B cell (primary cell): ENCODE measurements around the gene CNIH1. TPM values are rescaled to one million over a fixed set of nuclear protein-coding genes. Genes with fewer than 3 reads are reported as not detected.

Source experiments
- ATAC-seq: fragments of 200-7000 bp; cut with Tn5 transposase; one replicate; pipeline ENCODE4 v1.10.0; 2021; ENCODE audit warnings: low read depth, mild to moderate bottlenecking, moderate number of reproducible peaks, moderate library complexity
- CTCF ChIA-PET: fragments of 350-600 bp; sonication (Branson Sonifier 250); formaldehyde crosslinking; loops from one replicate; lab custom pipeline; 2021; ENCODE audit warnings: antibody characterized with exemption, inconsistent platforms; lab: Charles Lee
- POLR2A ChIA-PET: fragments of 350-600 bp; sonication (Branson Sonifier 250); formaldehyde crosslinking; loops from one replicate; lab custom pipeline; 2021; ENCODE audit warnings: antibody characterized with exemption; lab: Charles Lee
- DNase-seq: peaks from one replicate; pipeline ENCODE4 v3.0.0; 2013
- H2AFZ ChIP-seq: 2 replicates; pipeline ENCODE4 v1.6.1; 2012; ENCODE audit warnings: mild to moderate bottlenecking, low read depth, low read length; ENCODE audit not compliant: insufficient read depth, poor library complexity, severe bottlenecking
- H3K27ac ChIP-seq, 2 donors: 1 replicate in 1 of 2; 2 replicates in 1 of 2; pipeline ENCODE4 v1.5.1; 2012 to 2013; ENCODE audit warnings: low read length in 2 of 2, mild to moderate bottlenecking in 2 of 2, moderate library complexity in 1 of 2
- H3K27me3 ChIP-seq, 4 experiments: fragments of 200-600 bp in 1 of 4; sonication (generic) in 1 of 4; replicated peaks in 1 of 4; 1 replicate in 2 of 4; 2 replicates in 2 of 4; pipeline versions ENCODE4 v1.6.1 to v1.7.0; 2013 to 2016; ENCODE audit warnings: low read length in 3 of 4, mild to moderate bottlenecking in 2 of 4, mixed read lengths in 1 of 4, moderate library complexity in 1 of 4; ENCODE audit not compliant: insufficient read depth in 4 of 4, control insufficient read depth in 3 of 4; ENCODE audit errors: control extremely low read depth in 1 of 4
- H3K36me3 ChIP-seq, 2 experiments: replicated peaks in 1 of 2; 1 replicate in 1 of 2; 2 replicates in 1 of 2; pipeline versions ENCODE4 v1.6.1 to v1.7.1; 2013; ENCODE audit warnings: low read length in 1 of 2; ENCODE audit not compliant: insufficient read depth in 2 of 2, control insufficient read depth in 1 of 2; ENCODE audit errors: control extremely low read depth in 1 of 2, extremely low read depth in 1 of 2
- H3K4me1 ChIP-seq, 2 donors: fragments of 200-600 bp in 1 of 2; sonication (generic) in 1 of 2; 1 replicate in 1 of 2; 2 replicates in 1 of 2; pipeline versions ENCODE4 v1.5.1 to v1.6.1; 2013 to 2017; ENCODE audit warnings: low read length in 2 of 2; ENCODE audit not compliant: control insufficient read depth in 2 of 2, insufficient read depth in 2 of 2
- H3K4me2 ChIP-seq: replicated peaks from 2 replicates; pipeline ENCODE3; 2012; ENCODE audit warnings: mild to moderate bottlenecking, low read depth, low read length; ENCODE audit not compliant: poor library complexity, severe bottlenecking
- H3K4me3 ChIP-seq, 5 experiments: fragments of 200-600 bp in 1 of 5; sonication (generic) in 1 of 5; 1 replicate in 3 of 5; 2 replicates in 2 of 5; pipeline versions ENCODE4 v1.5.1 to v1.7.0; 2011 to 2016; ENCODE audit warnings: low read length in 4 of 5, mild to moderate bottlenecking in 4 of 5, low read depth in 2 of 5, control low read depth in 1 of 5, moderate library complexity in 1 of 5; ENCODE audit not compliant: insufficient read depth in 1 of 5; ENCODE audit errors: control extremely low read depth in 1 of 5, extremely low read depth in 1 of 5
- H3K79me2 ChIP-seq: fragments of 200-600 bp; sonication (generic); one replicate; pipeline ENCODE4 v1.6.0; 2016; ENCODE audit warnings: low read length; ENCODE audit not compliant: control insufficient read depth, insufficient read depth
- H3K9ac ChIP-seq: fragments of 200-600 bp; sonication (generic); 2 replicates; pipeline ENCODE4 v1.6.1; 2017; ENCODE audit warnings: mild to moderate bottlenecking, low read length, moderate library complexity
- H3K9me3 ChIP-seq, 3 donors: one replicate each; pipeline versions ENCODE4 v1.6.1 to v1.7.1; 2013; ENCODE audit warnings: low read length in 2 of 3; ENCODE audit not compliant: control insufficient read depth in 2 of 3, insufficient read depth in 1 of 3; ENCODE audit errors: control extremely low read depth in 1 of 3
- H4K20me1 ChIP-seq: 2 replicates; pipeline ENCODE4 v1.6.0; 2012; ENCODE audit warnings: mild to moderate bottlenecking, low read length; ENCODE audit not compliant: insufficient read depth, control insufficient read depth, poor library complexity, severe bottlenecking
- H3K27ac Mint-ChIP-seq: one replicate; pipeline ENCODE4 v1.8.0; 2021; ENCODE audit warnings: mixed read lengths
- H3K27me3 Mint-ChIP-seq: one replicate; pipeline ENCODE4 v1.8.0; 2021; ENCODE audit warnings: mixed read lengths
- H3K4me1 Mint-ChIP-seq: one replicate; pipeline ENCODE4 v1.8.0; 2021; ENCODE audit warnings: mixed read lengths
- H3K4me3 Mint-ChIP-seq: one replicate; pipeline ENCODE4 v1.8.0; 2021; ENCODE audit warnings: mixed read lengths
- H3K9me3 Mint-ChIP-seq: one replicate; pipeline ENCODE4 v1.8.0; 2022; ENCODE audit warnings: mixed read lengths; ENCODE audit not compliant: insufficient read depth
- EZH2 ChIP-seq: IDR thresholded peaks from 2 replicates; pipeline ENCODE4 v1.6.1; 2012; ENCODE audit warnings: borderline replicate concordance, low read depth, mild to moderate bottlenecking, moderate library complexity, low read length; ENCODE audit not compliant: insufficient read depth, poor library complexity, severe bottlenecking
- whole genome bisulfite sequencing: methylation state at CpG from one replicate; pipeline ENCODE4 v1.1.5; 2013; ENCODE audit warnings: missing lambda C conversion rate; ENCODE audit not compliant: insufficient coverage; 5-methylcytosine and 5-hydroxymethylcytosine counted together
- intact Hi-C: fragments of 100-400 bp; cut with micrococcal nuclease; formaldehyde crosslinking; loops from one replicate; pipeline ENCODE4 v1.10.0; 2022
- polyA plus RNA-seq: library from polyadenylated mRNA; depleted of rRNA; stranded (reverse); fragments of >200 nt; gene quantifications from 2 replicates; pipeline ENCODE4 v1.2.3, GENCODE V29; 2012
- total RNA-seq, 2 donors: library from RNA; stranded (reverse); fragments of 120-200 nt in 1 of 2; gene quantifications; 1 replicate in 1 of 2; 2 replicates in 1 of 2; pipeline versions ENCODE4 v1.2.3 to v1.2.4, GENCODE V29; 2013 to 2022
- TF ChIP-seq, protein P1 (sequence below): fragments of 200-600 bp; IDR thresholded peaks from one replicate; pipeline ENCODE4 v1.8.0; 2022; ENCODE audit warnings: antibody characterized with exemption, mild to moderate bottlenecking

Gene CNIH1
- total and polyA plus RNA-seq, 2 donors (not counting 1 experiment from before 2014, with no cell fraction given): 42.8 to 66.4 TPM

DNA sequence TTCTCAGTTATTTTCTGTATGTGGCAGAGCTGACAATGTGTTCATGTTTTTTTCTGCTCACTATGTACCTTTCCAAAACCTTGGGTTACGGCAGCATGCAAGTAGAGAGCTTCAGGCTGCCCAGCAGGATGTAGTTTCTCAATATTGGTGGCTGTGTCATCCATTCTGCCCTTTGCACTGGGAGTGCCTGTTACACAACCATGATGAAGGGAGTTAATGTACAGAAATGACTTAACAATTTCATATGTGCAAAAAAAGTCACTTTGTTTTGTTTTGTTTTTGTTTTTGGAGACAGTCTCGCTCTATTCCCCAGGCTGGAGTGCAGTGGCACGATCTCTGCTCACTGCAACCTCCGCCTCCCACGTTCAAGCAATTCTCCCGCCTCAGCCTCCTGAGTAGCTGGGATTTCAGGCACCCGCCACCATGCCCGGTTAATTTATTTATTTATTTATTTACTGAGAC, 6.1 kb upstream of the CNIH1 start:
- H3K79me2 ChIP-seq: no peaks in the 10 kb centered on the region
- TF ChIP-seq, protein P1, sequence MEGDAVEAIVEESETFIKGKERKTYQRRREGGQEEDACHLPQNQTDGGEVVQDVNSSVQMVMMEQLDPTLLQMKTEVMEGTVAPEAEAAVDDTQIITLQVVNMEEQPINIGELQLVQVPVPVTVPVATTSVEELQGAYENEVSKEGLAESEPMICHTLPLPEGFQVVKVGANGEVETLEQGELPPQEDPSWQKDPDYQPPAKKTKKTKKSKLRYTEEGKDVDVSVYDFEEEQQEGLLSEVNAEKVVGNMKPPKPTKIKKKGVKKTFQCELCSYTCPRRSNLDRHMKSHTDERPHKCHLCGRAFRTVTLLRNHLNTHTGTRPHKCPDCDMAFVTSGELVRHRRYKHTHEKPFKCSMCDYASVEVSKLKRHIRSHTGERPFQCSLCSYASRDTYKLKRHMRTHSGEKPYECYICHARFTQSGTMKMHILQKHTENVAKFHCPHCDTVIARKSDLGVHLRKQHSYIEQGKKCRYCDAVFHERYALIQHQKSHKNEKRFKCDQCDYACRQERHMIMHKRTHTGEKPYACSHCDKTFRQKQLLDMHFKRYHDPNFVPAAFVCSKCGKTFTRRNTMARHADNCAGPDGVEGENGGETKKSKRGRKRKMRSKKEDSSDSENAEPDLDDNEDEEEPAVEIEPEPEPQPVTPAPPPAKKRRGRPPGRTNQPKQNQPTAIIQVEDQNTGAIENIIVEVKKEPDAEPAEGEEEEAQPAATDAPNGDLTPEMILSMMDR: no peak
- ChIA-PET CTCF (no interaction called here), POLR2A (interaction anchor here (0.7 kb wide), 1 partner anchor 340 kb away, joined by 5 read pairs; no protein-coding TSS in a partner anchor)
- H3K9me3 ChIP-seq: no peaks in the 10 kb centered on the region
- H3K4me2 ChIP-seq: no peak overlapping the region
- H3K27ac Mint-ChIP-seq: no peak overlapping the region
- no peak for ATAC-seq
- H3K9me3 Mint-ChIP-seq: no peaks in the 10 kb centered on the region
- H4K20me1 ChIP-seq: no peaks in the 10 kb centered on the region
- H3K4me3 ChIP-seq: no peak overlapping the region
- WGBS: 100% methylated on average over 4 of the region's 8 CpGs
- H3K4me3 Mint-ChIP-seq: no peak overlapping the region
- DNase-seq: no peak
- intact Hi-C loops: no loop called here
- no peaks in the 10 kb centered on the region for H3K36me3 ChIP-seq
- H3K4me1 ChIP-seq: no peaks in the 10 kb centered on the region
- H3K27ac ChIP-seq: no peak overlapping the region
- peaks cover 0 to 5% (median 0%) of the 10 kb centered on the region in 4 experiments for H3K27me3 ChIP-seq
- peaks cover 4% of the 10 kb centered on the region for H3K4me1 Mint-ChIP-seq
- H3K9ac ChIP-seq: no peak overlapping the region
- no peak overlapping the region for H2AFZ ChIP-seq
- H3K27me3 Mint-ChIP-seq: peaks cover 10% of the 10 kb centered on the region

GRCh38 chr14:54446161-54446693, 5.1 kb upstream of the CNIH1 start:
- H3K4me2 ChIP-seq: no peak overlapping the region
- H2AFZ ChIP-seq: no peak overlapping the region
- Mint-ChIP-seq H3K4me3 (no peak overlapping the region), H3K27ac (no peak overlapping the region), H3K27me3 (peaks cover 10% of the 10 kb centered on the region), H3K4me1 (peaks cover 13% of the 10 kb centered on the region), H3K9me3 (no peaks in the 10 kb centered on the region)
- H3K27me3 ChIP-seq: peaks cover 0 to 5% (median 0%) of the 10 kb centered on the region in 4 experiments
- no peaks in the 10 kb centered on the region for H4K20me1 ChIP-seq
- no peak overlapping the region for H3K4me3 ChIP-seq
- H3K4me1 ChIP-seq: peaks cover 5 to 6% of the 10 kb centered on the region in 2 donors
- intact Hi-C loops: no loop called here
- no CpG with 5 or more reads among the region's 5 CpGs for WGBS
- no peaks in the 10 kb centered on the region for H3K36me3 ChIP-seq
- no peak overlapping the region for H3K9ac ChIP-seq
- ATAC-seq (no peak), DNase-seq (no peak)
- no peak overlapping the region for H3K27ac ChIP-seq
- no peaks in the 10 kb centered on the region for H3K79me2 ChIP-seq
- TF ChIP-seq, protein P1: no peak
- no peak for TF ChIP-seq EZH2
- CTCF ChIA-PET: interaction anchor here (1.1 to 1.2 kb wide), 2 partner anchors 42 to 435 kb away, joined by 3 read pairs; partner anchors contain the start of gene GMFB
- H3K9me3 ChIP-seq: no peaks in the 10 kb centered on the region
- POLR2A ChIA-PET: interaction anchor here (0.7 kb wide), 1 partner anchor 341 kb away, joined by 5 read pairs; no protein-coding TSS in a partner anchor
